ENCODE data around the gene TMED1.

- no peak for TF ChIP-seq EZH2 (IDR thresholded peaks at IDR 0.05)
- peak; percentile 96 for TF ChIP-seq CTCF (IDR thresholded peaks at IDR 0.05)
Observed at GRCh38 chr19:10864538-10864899, 28.5 kb upstream of the TMED1 start.
